Choroid plexus epithelial cell (primary cell): ENCODE data around the gene MGAT5.

Source experiments
- DNase-seq: peaks from one replicate; pipeline ENCODE4 v3.0.0-alpha.2; 2010; ENCODE audit warnings: low read depth
- H3K4me3 ChIP-seq: 2 replicates; pipeline ENCODE4 v1.5.1; 2011; ENCODE audit warnings: low read depth, mild to moderate bottlenecking, control low read depth, low read length, moderate library complexity
- CTCF ChIP-seq: conservative IDR thresholded peaks from 2 replicates; pipeline ENCODE4 v1.5.1; 2011; ENCODE audit warnings: low read depth, mild to moderate bottlenecking, control low read depth, inconsistent platforms, low read length, moderate library complexity

The MGAT5 gene

GRCh38 chr2:134402410-134402809, 148.5 kb downstream of the MGAT5 start:
- DNase-seq, result peak; percentile 83
- TF ChIP-seq CTCF, result peak; percentile 1
- H3K4me3 ChIP-seq, result no peak overlapping the region

- no peak overlapping the region for H3K4me3 ChIP-seq
- DNase-seq, result no peak
- no peak for TF ChIP-seq CTCF
These were observed 151.8 kb downstream of the MGAT5 start for GRCh38 chr2:134405611-134406081.

- no peak for TF ChIP-seq CTCF
- no peak for DNase-seq
- no peak overlapping the region for H3K4me3 ChIP-seq
These were observed 152.4 kb downstream of the MGAT5 start for GRCh38 chr2:134406311-134406710.

GRCh38 chr2:134406736-134407135, 152.9 kb downstream of the MGAT5 start:
- no peak for TF ChIP-seq CTCF
- DNase-seq, result no peak

GRCh38 chr2:134407154-134407890, 153.4 kb downstream of the MGAT5 start:
- no peak for TF ChIP-seq CTCF
- no peak for DNase-seq
- H3K4me3 ChIP-seq, result no peak overlapping the region

More at GRCh38 chr2:134406736-134407135, 152.9 kb downstream of the MGAT5 start:
- no peak overlapping the region for H3K4me3 ChIP-seq

GRCh38 chr2:134408386-134408785, 154.5 kb downstream of the MGAT5 start:
- TF ChIP-seq CTCF, result no peak
- H3K4me3 ChIP-seq, result no peak overlapping the region
- DNase-seq, result no peak

GRCh38 chr2:134408791-134409190, 154.9 kb downstream of the MGAT5 start:
- TF ChIP-seq CTCF, result no peak
- no peak for DNase-seq
- H3K4me3 ChIP-seq, result no peak overlapping the region
